HUES48 (cell line): ENCODE measurements around the gene RALGAPA2.
A peak's percentile ranks its signal among the peaks of the same experiment; 100 is the strongest.

Experiments
- H3K27ac ChIP-seq: one replicate; pipeline ENCODE4 v1.7.0; 2013; ENCODE audit warnings: low read depth, low read length, inconsistent platforms
- H3K27me3 ChIP-seq: 2 replicates; pipeline ENCODE4 v1.6.1; 2013; ENCODE audit warnings: mild to moderate bottlenecking, low read length; ENCODE audit not compliant: control insufficient read depth, insufficient read depth
- H3K36me3 ChIP-seq: 2 replicates; pipeline ENCODE4 v1.6.1; 2013; ENCODE audit warnings: low read length; ENCODE audit not compliant: control insufficient read depth, insufficient read depth
- H3K4me1 ChIP-seq: 2 replicates; pipeline ENCODE4 v1.6.1; 2013; ENCODE audit warnings: mild to moderate bottlenecking, low read length; ENCODE audit not compliant: control insufficient read depth, insufficient read depth
- H3K4me3 ChIP-seq: 2 replicates; pipeline ENCODE4 v1.5.1; 2013; ENCODE audit warnings: mild to moderate bottlenecking, low read depth, low read length
- H3K9ac ChIP-seq: 2 replicates; pipeline ENCODE4 v1.6.1; 2013; ENCODE audit warnings: mild to moderate bottlenecking, low read depth, low read length, moderate library complexity
- H3K9me3 ChIP-seq: 2 replicates; pipeline ENCODE4 v1.6.1; 2013; ENCODE audit warnings: low read length; ENCODE audit not compliant: control insufficient read depth, insufficient read depth

RALGAPA2 gene

GRCh38 chr20:20721489-20721888 is 9.0 kb upstream of the RALGAPA2 start:
- H3K9ac ChIP-seq = no peak overlapping the region
- no peak overlapping the region for H3K27ac ChIP-seq
- no peaks in the 10 kb centered on the region for H3K4me1 ChIP-seq
- no peaks in the 10 kb centered on the region for H3K9me3 ChIP-seq
- no peaks in the 10 kb centered on the region for H3K27me3 ChIP-seq
- H3K36me3 ChIP-seq = no peaks in the 10 kb centered on the region
- no peak overlapping the region for H3K4me3 ChIP-seq

DNA sequence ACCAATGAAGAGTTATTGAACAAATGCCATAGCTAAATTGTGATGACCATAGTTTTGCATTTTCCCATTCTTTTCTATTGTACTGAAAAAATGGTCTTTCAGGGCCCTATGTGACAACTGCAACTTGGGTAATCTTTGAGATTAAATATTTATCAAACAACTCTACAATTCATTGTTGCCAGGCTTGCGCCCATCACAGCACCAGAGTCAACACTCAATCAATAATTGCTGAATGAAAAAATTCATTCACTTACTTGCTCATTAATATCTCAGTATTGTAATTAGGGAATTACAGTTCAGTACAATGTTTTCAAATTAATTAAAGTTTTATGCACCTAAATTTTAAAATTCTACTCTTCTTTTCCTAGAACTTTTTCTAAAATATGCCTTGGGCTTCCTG is 7.7 kb upstream of the RALGAPA2 start:
- Histone ChIP-seq H3K4me1 (no peaks in the 10 kb centered on the region), H3K36me3 (no peaks in the 10 kb centered on the region), H3K9me3 (no peaks in the 10 kb centered on the region), H3K27ac (no peak overlapping the region), H3K4me3 (no peak overlapping the region), H3K9ac (no peak overlapping the region), H3K27me3 (no peaks in the 10 kb centered on the region)

GRCh38 chr20:20719411-20719810 is 7.0 kb upstream of the RALGAPA2 start:
- H3K4me3 ChIP-seq = no peak overlapping the region
- H3K27me3 ChIP-seq = no peaks in the 10 kb centered on the region
- no peaks in the 10 kb centered on the region for H3K9me3 ChIP-seq
- no peaks in the 10 kb centered on the region for H3K4me1 ChIP-seq
- H3K9ac ChIP-seq = no peak overlapping the region
- no peaks in the 10 kb centered on the region for H3K36me3 ChIP-seq
- no peak overlapping the region for H3K27ac ChIP-seq

DNA sequence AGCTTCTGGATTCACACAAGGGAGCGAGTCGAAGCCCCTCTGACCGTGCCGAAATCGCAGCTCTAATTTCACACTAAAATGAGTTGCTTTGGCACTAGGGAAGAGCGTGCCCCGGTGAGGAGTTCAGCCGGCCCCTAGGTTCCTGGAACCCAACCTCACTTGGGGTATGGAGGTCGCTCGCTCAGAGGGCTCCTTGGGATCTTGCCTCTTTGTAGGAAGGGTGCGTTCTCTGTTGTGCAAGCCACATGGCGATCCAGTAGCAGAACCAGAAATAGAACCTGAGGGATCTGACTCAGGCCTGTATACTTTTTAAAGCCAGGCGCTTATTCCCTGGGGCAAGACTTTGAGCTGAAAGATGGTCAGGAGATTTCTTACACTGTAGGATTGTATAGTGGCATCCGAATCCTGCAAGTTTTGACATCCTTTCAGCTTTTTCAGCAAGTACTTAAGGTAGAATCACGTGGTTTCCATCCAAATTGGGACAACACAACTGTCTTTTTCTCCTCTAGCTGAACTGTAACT is 861 bp upstream of the RALGAPA2 start:
- Histone ChIP-seq H3K9me3 (no peaks in the 10 kb centered on the region), H3K4me3 (peak overlapping the region; percentile 88), H3K4me1 (peaks cover 12% of the 10 kb centered on the region), H3K27ac (no peak overlapping the region), H3K9ac (peak overlapping the region; percentile 45), H3K36me3 (no peaks in the 10 kb centered on the region), H3K27me3 (no peaks in the 10 kb centered on the region)

GRCh38 chr20:20712004-20712473 is 405 bp downstream of the RALGAPA2 start:
- Histone ChIP-seq H3K9ac (peak overlapping the region; percentile 60), H3K4me1 (peaks cover 12% of the 10 kb centered on the region), H3K36me3 (no peaks in the 10 kb centered on the region), H3K27ac (peak overlapping the region; percentile 86), H3K27me3 (no peaks in the 10 kb centered on the region), H3K9me3 (no peaks in the 10 kb centered on the region), H3K4me3 (peak overlapping the region; percentile 88)

DNA sequence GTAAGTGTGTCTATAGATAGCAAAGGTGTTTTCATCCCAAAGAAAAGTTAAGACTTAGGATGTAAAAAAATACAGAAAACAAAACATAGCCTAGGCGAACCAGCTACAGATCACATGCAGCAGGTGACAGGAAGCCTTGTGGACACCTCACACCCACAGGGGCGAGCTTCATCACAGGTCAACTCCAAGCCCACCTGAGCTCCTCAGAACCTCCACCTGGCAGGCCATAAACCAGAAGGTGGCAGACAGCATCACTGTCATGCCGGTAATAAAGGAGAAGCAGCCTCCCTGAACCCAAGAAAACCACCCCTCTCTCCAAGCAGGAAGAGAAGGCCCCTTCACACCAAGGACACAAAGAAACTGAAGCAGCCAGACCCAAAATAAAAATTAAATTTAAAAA is 1.0 kb downstream of the RALGAPA2 start:
- H3K4me3 ChIP-seq = peak overlapping the region; percentile 88
- no peaks in the 10 kb centered on the region for H3K9me3 ChIP-seq
- H3K27me3 ChIP-seq = no peaks in the 10 kb centered on the region
- no peak overlapping the region for H3K27ac ChIP-seq
- no peaks in the 10 kb centered on the region for H3K36me3 ChIP-seq
- H3K9ac ChIP-seq = peak overlapping the region; percentile 34; the same call in 1 of the 2 replicates
- H3K4me1 ChIP-seq = peaks cover 12% of the 10 kb centered on the region

DNA sequence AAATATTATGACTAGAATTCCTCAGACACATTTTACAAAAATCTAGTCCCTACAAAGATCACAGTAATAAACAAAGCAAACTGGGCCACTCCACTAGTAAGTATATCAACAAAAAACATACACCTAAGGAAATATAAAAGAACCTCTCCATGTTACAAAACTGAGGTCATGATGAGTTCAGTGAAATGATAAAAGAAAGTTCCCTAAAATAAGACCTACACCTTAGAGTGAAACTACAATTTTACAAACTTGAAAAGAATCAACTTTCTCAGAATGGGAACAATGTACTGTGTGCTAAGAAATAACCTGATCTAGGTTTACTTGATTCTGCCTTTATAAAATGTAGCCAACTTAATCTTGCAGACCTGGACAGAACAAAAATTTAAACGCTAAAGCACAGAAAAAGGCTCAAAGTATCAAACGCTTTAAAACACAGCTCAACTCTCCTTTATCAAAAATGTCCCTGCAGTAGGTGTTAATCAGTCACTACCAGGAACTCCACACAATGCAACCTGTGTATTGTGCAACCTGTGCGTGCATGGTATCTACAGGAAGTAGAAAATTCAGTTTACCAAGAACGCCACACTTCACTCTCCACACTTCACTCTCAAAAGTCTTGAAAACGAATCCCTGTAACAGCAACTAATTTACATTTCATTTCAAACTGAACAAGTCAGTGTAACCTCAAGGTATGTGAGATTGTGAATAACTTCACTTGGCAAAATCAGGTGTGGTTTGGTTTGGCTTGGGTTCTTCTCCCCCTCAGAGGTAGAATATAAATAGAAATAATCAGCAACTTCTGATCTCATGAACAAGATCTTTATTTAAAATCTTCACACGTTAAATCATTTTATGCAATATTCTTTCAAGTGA is 1.8 kb downstream of the RALGAPA2 start:
- H3K4me1 ChIP-seq = peaks cover 12% of the 10 kb centered on the region
- peak overlapping the region; percentile 88 for H3K4me3 ChIP-seq
- H3K9me3 ChIP-seq = no peaks in the 10 kb centered on the region
- H3K36me3 ChIP-seq = no peaks in the 10 kb centered on the region
- H3K9ac ChIP-seq = no peak overlapping the region
- no peak overlapping the region for H3K27ac ChIP-seq
- no peaks in the 10 kb centered on the region for H3K27me3 ChIP-seq

DNA sequence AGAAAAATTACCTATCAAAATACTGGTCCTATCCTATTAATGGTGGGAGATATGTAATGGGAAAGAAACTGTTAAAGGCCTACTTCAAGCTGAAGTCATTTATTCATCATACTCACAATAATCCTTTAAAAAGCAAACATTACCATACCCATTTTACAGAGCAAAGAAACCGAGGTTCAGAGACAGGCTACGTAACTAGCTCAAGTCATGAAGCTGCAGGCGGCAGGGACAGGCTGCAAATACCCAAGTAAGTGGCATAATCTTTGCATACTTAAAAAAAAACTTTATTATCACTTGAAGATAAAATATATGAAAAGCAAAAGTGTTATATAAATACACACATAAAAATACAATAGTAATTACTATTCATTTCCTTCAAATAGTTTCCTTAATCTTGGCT is 2.6 kb downstream of the RALGAPA2 start:
- Histone ChIP-seq H3K27ac (no peak overlapping the region), H3K4me3 (no peak overlapping the region)

GRCh38 chr20:20706285-20706684 is 6.2 kb downstream of the RALGAPA2 start:
- H3K9me3 ChIP-seq = no peaks in the 10 kb centered on the region
- no peak overlapping the region for H3K9ac ChIP-seq
- peaks cover 6% of the 10 kb centered on the region for H3K4me1 ChIP-seq

More for the DNA sequence above, 2.6 kb downstream of the RALGAPA2 start:
- Histone ChIP-seq H3K9me3 (no peaks in the 10 kb centered on the region), H3K27me3 (no peaks in the 10 kb centered on the region), H3K36me3 (no peaks in the 10 kb centered on the region), H3K4me1 (peaks cover 12% of the 10 kb centered on the region), H3K9ac (no peak overlapping the region)

DNA sequence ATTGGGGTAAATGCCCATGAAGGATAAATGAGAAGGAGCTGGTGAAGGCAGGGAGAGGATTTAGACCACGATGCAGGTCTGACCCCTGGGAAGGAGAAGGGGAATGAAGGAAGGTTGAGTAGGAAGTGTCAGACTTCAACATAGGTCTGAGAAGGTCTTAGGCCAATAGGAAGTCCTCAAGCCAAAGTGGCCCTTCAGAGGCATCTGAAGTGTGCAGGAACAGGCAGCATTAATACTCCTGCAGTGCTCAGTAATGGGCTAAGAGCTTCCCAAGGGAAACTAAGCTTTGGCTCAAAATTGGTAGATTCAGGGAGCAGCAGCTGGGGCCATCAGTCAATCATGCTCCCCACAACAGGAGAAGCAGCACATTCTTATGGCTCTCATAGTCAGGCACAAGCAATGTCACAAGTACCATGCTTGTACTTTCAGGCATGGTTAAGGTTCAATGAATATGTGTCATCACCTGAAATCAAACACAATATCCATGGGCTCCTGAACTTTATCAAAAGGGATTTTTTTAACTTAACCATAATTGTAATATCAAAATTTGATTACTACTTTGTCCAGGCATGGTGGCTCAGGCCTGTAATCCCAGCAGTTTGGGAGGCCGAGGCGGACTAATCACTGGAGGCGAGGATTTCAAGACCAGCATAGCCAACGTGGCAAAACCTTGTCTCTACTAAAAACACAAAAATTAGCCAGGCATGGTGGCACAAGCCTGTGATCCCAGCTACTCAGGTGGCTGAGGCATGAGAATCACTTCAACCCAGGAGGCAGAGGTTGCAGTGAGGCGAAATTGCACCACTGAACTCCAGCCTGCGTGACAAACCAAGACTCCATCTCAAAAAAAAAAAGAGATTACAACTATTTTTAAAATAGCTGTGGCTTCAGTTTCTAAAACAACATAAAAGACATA is 9.9 kb downstream of the RALGAPA2 start:
- no peak overlapping the region for H3K9ac ChIP-seq
- H3K4me3 ChIP-seq = no peak overlapping the region
- no peak overlapping the region for H3K27ac ChIP-seq
- H3K27me3 ChIP-seq = no peaks in the 10 kb centered on the region
- no peaks in the 10 kb centered on the region for H3K36me3 ChIP-seq
- no peaks in the 10 kb centered on the region for H3K9me3 ChIP-seq
- H3K4me1 ChIP-seq = no peaks in the 10 kb centered on the region

More at GRCh38 chr20:20706285-20706684, 6.2 kb downstream of the RALGAPA2 start:
- H3K36me3 ChIP-seq = no peaks in the 10 kb centered on the region
- no peak overlapping the region for H3K27ac ChIP-seq
- no peaks in the 10 kb centered on the region for H3K27me3 ChIP-seq
- H3K4me3 ChIP-seq = no peak overlapping the region
